Suppressor macrophage treated with lipopolysaccharide for 1 hour (primary cell): Measurements from ENCODE around the gene KDM5B.

Experiments used
- DNase-seq, 3 donors: peaks; one replicate each; pipeline ENCODE4 v3.0.0-alpha.2; 2020 to 2022

KDM5B gene

DNA sequence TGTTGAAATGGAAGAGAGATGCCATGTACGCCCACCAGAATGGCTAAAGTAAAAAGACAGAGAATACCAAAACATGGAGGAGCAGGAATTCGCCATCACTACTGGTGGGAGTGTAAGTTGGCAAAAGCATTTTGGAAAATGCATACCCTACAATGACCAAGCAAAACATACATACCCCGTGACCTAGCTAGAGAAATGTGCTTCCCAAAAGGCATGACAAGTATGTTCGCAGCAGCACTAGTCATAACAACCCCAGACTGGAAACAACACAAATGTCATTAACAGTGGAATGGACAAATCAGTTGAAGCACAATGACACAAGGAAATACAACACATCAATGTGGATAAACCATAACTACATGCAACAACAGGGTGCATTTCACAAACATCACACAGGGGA is 125.2 kb downstream of the KDM5B start:
- DNase-seq = no peak

DNA sequence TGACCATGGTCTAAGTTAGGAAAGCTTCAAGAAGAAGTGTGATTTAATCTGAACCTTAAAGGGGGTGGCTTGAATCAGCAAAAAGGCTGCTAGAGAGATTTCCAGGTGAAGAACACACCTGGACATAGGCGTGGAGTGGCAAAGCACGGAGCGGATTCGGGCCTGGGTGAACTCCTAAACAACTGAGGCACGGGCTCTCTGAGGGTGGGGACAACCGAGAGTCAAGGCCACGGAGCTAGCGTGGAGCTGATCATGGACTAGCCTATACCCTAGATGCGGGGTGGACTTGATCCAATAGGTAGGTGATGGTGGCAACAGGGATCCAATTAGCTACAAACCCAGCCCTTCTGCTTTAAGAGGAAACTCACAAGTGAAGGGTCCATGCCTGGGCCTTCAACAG is 125.7 kb downstream of the KDM5B start:
- no peak for DNase-seq

DNA sequence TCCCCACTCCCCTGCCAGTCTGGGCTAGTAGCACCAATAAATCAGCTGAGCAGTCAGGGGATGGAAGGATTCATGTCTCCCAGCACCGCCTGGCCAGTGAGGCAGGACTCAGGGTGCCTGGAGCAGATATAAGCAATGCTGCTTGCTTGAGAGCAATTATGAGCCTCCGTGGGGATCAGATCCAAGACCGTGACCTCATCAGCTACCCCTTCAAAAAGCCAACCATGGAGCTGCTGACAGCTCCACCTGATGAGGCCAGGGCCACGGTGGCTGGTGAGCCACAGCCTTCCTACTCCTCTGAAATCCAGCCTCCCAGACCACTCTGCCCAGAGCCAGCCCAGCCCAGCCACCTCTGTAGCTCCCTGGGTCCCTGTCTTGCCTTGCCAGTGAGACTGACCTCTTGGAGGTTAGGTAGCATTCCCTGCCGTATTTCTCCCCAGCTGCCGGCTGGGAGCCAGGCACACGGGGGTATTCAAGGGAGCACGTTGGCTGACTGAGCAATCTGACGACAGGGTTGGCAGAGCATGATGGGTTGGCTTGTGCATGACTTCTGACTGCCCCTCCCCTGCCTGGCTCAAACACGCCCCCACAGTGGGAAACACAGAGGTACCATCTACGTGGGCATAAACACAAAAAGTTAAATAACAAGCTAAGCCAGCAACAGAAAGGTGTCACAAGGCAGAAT is 126.3 kb downstream of the KDM5B start:
- no peak for DNase-seq

DNA sequence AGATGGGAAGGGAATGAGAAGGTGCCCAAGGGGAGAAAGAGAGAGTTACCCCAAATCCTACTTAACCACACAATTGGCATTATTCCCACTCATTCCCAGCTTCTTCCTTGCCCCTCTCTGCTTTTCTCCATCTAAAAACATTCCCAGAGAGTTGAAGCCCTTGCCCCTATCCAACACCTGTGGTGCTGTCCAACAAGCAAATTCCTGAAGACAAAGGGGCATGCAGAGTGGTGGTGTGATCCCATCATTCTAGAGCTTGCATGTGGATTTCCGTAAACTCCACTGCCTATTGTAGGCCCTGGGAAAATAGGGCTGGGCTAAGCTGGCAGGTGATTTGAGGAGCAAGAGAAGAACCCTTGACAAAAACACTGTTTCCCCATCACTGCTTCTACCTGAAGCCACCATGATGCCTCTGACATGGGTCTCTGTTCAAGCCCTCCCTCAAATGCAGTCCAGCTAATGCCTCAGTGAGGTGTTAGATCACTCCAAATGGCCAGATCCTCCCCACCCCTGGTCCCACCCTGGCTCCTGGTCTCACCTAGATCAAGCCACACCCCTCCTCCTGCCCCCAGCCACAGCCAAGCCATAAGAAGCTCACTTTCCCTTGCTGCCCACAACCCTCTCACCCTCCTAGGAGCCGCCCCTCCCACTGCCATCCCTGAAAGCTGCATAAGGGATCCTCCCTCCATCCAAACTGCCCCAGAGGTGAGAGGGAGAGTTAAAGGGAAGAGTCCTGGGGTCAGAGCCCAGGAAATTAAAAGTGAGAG is 127.5 kb downstream of the KDM5B start:
- no peak for DNase-seq

DNA sequence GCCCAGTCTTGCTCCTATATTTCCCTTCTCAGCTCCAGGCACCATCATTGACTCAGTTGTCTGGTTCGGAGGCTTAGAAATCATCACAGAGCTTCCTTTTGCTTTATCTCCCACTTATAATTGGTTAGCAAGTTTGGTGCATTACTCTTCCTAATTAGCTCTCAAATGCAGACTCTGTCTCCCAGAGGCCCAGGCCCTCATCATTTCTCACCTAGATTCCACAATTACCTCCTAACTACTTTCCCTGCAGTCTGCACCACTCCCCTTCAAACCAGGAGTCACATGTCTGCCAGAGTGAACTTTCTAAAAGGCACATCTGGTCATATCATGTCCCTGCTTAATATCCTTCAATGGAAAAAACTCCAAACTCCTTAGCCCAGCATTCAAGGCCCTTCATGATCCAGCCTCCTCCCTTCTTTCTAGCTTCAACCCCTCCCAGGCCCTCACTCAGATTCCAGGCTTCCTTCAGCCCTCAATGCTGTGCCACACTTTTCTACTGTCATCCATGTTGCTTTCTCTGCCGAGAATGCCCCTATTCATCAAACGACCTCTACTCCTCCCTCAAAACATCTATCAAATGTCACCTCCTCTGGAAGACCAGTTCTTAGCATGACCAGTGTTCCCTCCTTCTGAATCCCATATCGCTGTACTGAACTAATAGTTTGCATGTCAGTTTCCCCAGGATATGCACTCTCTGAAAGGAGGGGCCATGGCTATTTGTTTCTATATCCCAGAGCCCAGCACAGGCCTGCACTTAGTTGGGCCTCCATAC is 128.6 kb downstream of the KDM5B start:
- DNase-seq = no peak

DNA sequence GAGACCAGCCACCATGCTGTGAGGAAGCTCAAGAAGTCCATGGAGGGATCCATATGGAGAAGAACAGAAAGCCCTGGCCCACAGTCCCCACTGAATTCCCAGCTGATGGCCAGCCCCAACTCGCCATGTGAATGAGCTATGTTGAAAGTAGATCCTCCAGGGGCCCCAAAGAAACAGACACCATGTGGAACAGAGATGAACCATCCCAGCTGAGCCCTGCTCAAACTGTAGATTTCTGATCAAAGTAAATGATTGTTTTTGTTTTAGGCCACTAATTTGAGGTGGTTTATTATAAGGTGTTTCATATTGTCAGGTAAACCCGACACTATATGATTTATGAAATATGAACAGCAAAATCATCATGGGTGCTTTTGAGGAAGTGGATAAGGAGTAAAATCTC is 130.8 kb downstream of the KDM5B start:
- DNase-seq = no peak
